Thymus (tissue), 11 donors: ENCODE data around the gene ZNF839. TPM values are rescaled to one million over a fixed set of nuclear protein-coding genes. Genes with fewer than 3 reads are reported as not detected.

ENCODE experiments used
- DNase-seq, 9 donors: peaks; one replicate each; pipeline ENCODE4 v3.0.0-alpha.2; 2013; ENCODE audit warnings: low spot score in 9 of 9, low read depth in 6 of 9, missing footprints in 1 of 9
- H3K27ac ChIP-seq, 2 donors: one replicate each; pipeline ENCODE4 v1.5.1; 2013; ENCODE audit warnings: control low read depth in 1 of 2, low read depth in 1 of 2, low read length in 1 of 2, mild to moderate bottlenecking in 1 of 2, moderate library complexity in 1 of 2
- H3K27me3 ChIP-seq, 2 donors: one replicate each; pipeline ENCODE4 v1.5.1; 2013; ENCODE audit warnings: low read length in 1 of 2; ENCODE audit not compliant: control insufficient read depth in 2 of 2, insufficient read depth in 1 of 2
- H3K36me3 ChIP-seq, 2 donors: one replicate each; pipeline ENCODE4 v1.5.1; 2013; ENCODE audit warnings: low read length in 1 of 2, mild to moderate bottlenecking in 1 of 2, moderate library complexity in 1 of 2; ENCODE audit not compliant: control insufficient read depth in 2 of 2, insufficient read depth in 2 of 2
- H3K4me1 ChIP-seq, 2 donors: one replicate each; pipeline ENCODE4 v1.5.1; 2013; ENCODE audit warnings: low read length in 2 of 2; ENCODE audit not compliant: control insufficient read depth in 2 of 2, insufficient read depth in 2 of 2
- H3K4me3 ChIP-seq, 2 donors: one replicate each; pipeline ENCODE4 v1.5.1; 2013; ENCODE audit warnings: low read length in 2 of 2, control low read depth in 1 of 2, mild to moderate bottlenecking in 1 of 2
- H3K9me3 ChIP-seq, 2 donors: one replicate each; pipeline ENCODE4 v1.5.1; 2013; ENCODE audit warnings: low read length in 1 of 2, mild to moderate bottlenecking in 1 of 2; ENCODE audit not compliant: control insufficient read depth in 2 of 2, insufficient read depth in 1 of 2
- WGBS: extraction: QIAGEN DNeasy Blood & Tissue Kit; methylation state at CpG from one replicate; pipeline ENCODE4 v1.1.7; 2013; 5-methylcytosine and 5-hydroxymethylcytosine counted together
- polyA plus RNA-seq: library from polyadenylated mRNA; stranded (reverse); fragments of 200-250 nt; gene quantifications from one replicate; pipeline ENCODE4 v1.2.3, GENCODE V29; 2013
- total RNA-seq: library from RNA; stranded (reverse); fragments of 120-200 nt; gene quantifications from one replicate; pipeline ENCODE4 v1.2.4, GENCODE V29; 2013
- donor health status: healthy.

Gene ZNF839
- total and polyA plus RNA-seq, 2 donors: 8.3 to 18.8 TPM

DNA sequence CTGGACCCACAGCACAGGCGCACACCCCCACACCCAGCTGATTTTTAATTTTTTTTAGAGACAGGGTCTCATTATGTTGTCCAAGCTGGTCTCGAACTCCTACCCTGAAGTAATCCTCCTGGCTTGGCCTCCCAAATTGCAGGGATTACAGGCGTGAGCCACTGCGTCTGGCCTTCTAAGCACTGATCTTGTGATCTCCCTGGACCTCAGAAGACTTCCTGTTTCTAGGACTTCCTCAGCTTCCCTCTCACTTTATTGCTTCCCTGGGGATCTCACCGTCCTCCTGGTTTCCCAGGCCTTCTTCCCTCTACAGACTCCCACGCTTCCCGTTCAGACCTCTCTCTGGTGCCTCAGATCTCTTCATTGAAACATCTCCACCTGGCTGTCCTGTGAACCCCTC lies 13.8 kb downstream of the ZNF839 start:
- peaks cover 15 to 24% of the 10 kb centered on the region in 2 donors for H3K36me3 ChIP-seq
- H3K9me3 ChIP-seq: peaks cover 0 to 3% of the 10 kb centered on the region in 2 donors

DNA sequence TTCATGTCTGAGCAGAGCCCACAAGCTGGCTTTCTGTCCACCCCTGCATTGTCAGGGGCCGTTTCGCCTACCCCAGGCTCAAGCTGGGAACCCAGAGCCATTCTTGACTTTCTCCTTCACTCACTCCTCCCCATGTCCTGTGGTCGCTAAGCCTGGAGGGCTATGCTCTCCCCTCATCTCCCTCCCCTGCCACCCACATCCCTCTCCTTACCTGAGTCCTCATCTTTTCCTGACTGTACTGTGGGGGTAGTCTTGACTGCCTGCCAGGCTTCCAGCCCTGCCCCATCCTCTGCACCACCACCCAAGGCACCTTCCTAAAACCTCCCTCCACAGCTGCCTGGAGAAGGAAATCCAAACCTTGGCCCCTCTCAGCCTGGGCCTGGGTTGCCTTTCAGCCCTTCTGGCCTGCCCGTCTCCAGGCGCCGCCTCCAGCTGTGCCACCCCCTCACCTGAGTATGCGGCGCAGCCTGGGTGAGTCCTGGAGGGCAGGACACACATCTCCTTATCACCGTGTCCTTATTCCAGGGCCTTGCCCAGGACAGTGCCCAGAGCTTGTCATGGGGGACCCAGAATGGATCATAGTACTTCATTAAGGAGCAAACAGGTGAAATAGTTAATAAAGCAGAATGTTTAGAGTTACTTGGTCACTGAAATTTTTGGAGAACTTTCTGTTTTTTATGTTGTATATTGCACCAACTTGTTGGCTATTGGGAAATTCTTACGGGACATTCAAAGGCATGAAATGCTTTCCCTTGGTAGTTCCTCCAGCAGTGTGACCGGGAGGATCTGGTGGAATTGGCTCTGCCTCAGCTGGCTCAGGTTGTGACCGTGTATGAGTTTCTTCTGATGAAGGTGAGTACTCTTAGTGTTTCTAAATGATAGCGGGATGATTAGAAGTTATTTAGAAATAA lies 14.5 kb downstream of the ZNF839 start:
- DNase-seq: no peak
- Histone ChIP-seq H3K4me1 (no peaks in the 10 kb centered on the region), H3K27me3 (no peaks in the 10 kb centered on the region), H3K27ac (no peak overlapping the region), H3K4me3 (no peak overlapping the region), H3K9me3 (peaks cover 0 to 3% of the 10 kb centered on the region in 2 donors), H3K36me3 (peaks cover 22 to 29% of the 10 kb centered on the region in 2 donors)
- 98% methylated on average over 13 of the region's 13 CpGs for WGBS

More for the DNA sequence above, 13.8 kb downstream of the ZNF839 start:
- 95% methylated on average over 7 of the region's 7 CpGs for WGBS
- no peak for DNase-seq
- Histone ChIP-seq H3K4me1 (no peaks in the 10 kb centered on the region), H3K27me3 (no peaks in the 10 kb centered on the region), H3K27ac (no peak overlapping the region), H3K4me3 (no peak overlapping the region)

DNA sequence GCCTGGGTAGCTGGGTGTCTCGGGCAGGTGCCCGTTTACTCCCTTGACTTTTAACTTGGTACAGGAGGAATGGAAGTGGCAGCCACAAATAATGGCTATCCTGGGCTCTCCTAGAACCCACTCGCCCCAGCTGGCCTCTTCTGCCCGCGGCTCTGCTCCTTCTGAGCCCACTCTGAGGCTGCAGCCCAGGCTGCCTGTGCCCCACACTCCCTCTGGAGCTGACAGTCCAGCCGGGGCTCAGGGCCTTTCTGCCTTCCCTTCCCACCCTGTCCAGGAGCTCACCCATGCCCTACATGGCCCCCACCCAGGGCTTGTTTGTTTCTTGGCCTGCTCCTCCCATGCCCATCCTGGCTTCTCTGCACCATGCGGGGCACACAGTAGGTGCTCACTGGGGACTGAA lies 15.6 kb downstream of the ZNF839 start:
- 97% methylated on average over 7 of the region's 7 CpGs for WGBS
- Histone ChIP-seq H3K4me1 (no peaks in the 10 kb centered on the region), H3K36me3 (peaks cover 24 to 32% of the 10 kb centered on the region in 2 donors), H3K4me3 (no peak overlapping the region), H3K27me3 (no peaks in the 10 kb centered on the region), H3K9me3 (peaks cover 0 to 3% of the 10 kb centered on the region in 2 donors), H3K27ac (no peak overlapping the region)
- no peak for DNase-seq

GRCh38 chr14:102338724-102339123 lies 19.2 kb downstream of the ZNF839 start:
- 96% methylated on average over 9 of the region's 9 CpGs for WGBS
- H3K36me3 ChIP-seq: peaks cover 32 to 43% of the 10 kb centered on the region in 2 donors
- DNase-seq: no peak
- H3K27me3 ChIP-seq: no peaks in the 10 kb centered on the region
- H3K4me3 ChIP-seq: no peak overlapping the region
- no peaks in the 10 kb centered on the region for H3K4me1 ChIP-seq
- no peaks in the 10 kb centered on the region for H3K9me3 ChIP-seq
- H3K27ac ChIP-seq: no peak overlapping the region

DNA sequence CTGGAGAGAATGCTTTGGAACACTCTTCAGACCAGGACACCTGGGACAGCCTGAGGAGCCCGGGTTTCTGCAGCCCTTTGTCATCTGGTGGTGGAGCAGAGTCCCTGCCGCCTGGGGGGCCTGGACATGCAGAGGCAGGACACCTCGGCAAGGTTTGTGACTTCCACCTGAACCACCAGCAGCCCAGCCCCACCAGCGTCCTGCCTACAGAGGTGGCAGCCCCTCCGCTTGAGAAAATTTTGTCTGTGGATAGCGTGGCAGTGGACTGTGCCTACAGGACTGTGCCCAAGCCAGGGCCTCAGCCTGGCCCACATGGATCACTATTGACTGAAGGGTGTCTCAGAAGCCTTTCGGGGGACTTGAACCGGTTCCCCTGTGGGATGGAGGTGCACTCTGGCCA lies 22.0 kb downstream of the ZNF839 start:
- H3K27me3 ChIP-seq: no peaks in the 10 kb centered on the region
- H3K9me3 ChIP-seq: no peaks in the 10 kb centered on the region
- no peak for DNase-seq
- H3K36me3 ChIP-seq: peaks cover 39 to 42% of the 10 kb centered on the region in 2 donors
- no peak overlapping the region for H3K4me3 ChIP-seq
- H3K27ac ChIP-seq: no peak overlapping the region
- no peaks in the 10 kb centered on the region for H3K4me1 ChIP-seq
- 94% methylated on average over 8 of the region's 8 CpGs for WGBS

- DNase-seq: no peak
- Histone ChIP-seq H3K36me3 (peaks cover 40 to 46% of the 10 kb centered on the region in 2 donors), H3K9me3 (no peaks in the 10 kb centered on the region), H3K4me3 (no peak overlapping the region), H3K27me3 (no peaks in the 10 kb centered on the region), H3K4me1 (no peaks in the 10 kb centered on the region), H3K27ac (no peak overlapping the region)
- 96% methylated on average over 5 of the region's 5 CpGs for WGBS
Observed at GRCh38 chr14:102342238-102342637, 22.7 kb downstream of the ZNF839 start.

- peaks cover 46 to 49% of the 10 kb centered on the region in 2 donors for H3K36me3 ChIP-seq
- no peak for DNase-seq
Observed at GRCh38 chr14:102344084-102344483, 24.5 kb downstream of the ZNF839 start.

GRCh38 chr14:102344485-102344884 lies 24.9 kb downstream of the ZNF839 start:
- 98% methylated on average over 5 of the region's 5 CpGs for WGBS
- DNase-seq: no peak
- no peaks in the 10 kb centered on the region for H3K9me3 ChIP-seq
- H3K27ac ChIP-seq: no peak overlapping the region
- no peak overlapping the region for H3K4me3 ChIP-seq
- H3K36me3 ChIP-seq: peaks cover 45 to 51% of the 10 kb centered on the region in 2 donors
- H3K4me1 ChIP-seq: no peaks in the 10 kb centered on the region
- no peaks in the 10 kb centered on the region for H3K27me3 ChIP-seq

More at GRCh38 chr14:102344084-102344483, 24.5 kb downstream of the ZNF839 start:
- Histone ChIP-seq H3K4me3 (no peak overlapping the region), H3K9me3 (no peaks in the 10 kb centered on the region), H3K27me3 (no peaks in the 10 kb centered on the region), H3K27ac (no peak overlapping the region), H3K4me1 (no peaks in the 10 kb centered on the region)
- WGBS: 97% methylated on average over 7 of the region's 7 CpGs

- DNase-seq: no peak
- Histone ChIP-seq H3K9me3 (no peaks in the 10 kb centered on the region), H3K36me3 (peaks cover 47 to 56% of the 10 kb centered on the region in 2 donors), H3K4me1 (no peaks in the 10 kb centered on the region), H3K27me3 (no peaks in the 10 kb centered on the region), H3K27ac (no peak overlapping the region), H3K4me3 (no peak overlapping the region)
- WGBS: 92% methylated on average over 3 of the region's 3 CpGs
Observed at GRCh38 chr14:102345232-102345631, 25.7 kb downstream of the ZNF839 start.
